ENCODE measurements around the gene TTYH2. TPM values are rescaled to one million over a fixed set of nuclear protein-coding genes. Genes with fewer than 3 reads are reported as not detected.

TTYH2 gene
- total RNA-seq, 1 donor from 2014 or later: 0.90 TPM

DNA sequence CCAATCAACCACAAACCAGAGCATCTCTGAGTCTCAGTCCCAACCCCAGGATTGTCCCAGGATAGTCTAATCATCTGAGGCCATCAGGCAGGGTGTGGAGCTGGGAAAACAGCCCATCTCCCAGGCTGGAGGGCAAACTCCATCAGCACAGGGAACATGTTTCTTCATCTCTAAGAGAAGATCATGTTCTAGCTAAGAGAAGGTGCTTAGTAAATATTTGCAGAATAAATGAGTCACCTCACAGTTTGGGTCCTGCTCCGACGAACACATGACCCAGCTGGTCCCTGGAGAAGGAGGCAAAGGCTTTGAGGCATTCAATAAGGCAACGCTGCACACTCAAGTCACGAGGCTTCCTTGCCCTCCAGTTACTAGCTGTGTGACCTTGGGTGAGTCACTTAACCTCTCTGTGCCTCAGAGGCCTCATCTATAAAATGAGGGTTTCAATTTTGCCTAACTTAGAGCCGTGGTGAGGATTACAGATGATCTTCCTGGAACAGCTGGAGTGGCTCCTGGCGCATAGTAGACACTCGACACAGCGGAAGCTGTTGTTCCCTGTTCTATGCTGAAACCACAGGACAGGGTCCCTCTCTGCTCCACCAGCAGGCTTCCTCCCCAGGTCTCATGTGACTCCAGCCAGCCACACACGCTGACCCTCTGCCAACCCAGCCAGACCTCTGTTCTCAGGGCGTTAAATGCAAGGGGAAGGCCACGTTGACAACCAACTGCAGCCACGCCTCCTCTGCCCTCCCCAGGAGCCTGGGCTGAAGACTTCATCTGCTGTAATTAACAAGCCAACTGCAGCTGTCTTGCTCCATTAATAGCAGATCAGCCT, 20.2 kb upstream of the TTYH2 start:
- no peak for DNase-seq (ENCODE audit: low read depth in 2 of 2)

DNA sequence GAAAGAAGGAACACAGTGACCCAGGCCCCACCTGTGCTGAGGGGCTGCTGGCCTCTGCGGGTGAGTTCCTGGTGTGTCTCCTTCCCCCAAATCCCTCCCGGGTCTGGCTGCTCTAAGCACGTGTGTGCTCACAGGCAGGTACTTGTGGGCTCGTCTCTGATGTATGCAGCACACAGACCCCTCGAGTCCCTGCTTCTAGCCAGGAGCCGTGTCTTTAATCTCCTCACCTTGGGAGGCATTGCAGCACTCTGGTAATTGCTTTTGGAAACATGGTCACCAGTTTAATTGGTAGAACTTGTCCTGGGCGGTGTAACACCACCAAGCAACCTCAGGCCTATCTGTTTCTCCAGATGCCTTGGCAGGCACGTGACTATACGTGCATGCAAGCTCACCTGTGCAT, 18.7 kb upstream of the TTYH2 start:
- DNase-seq (ENCODE audit: low read depth in 2 of 2): no peak

GRCh38 chr17:74196541-74197317, 16.6 kb upstream of the TTYH2 start:
- no peak for DNase-seq (ENCODE audit: low read depth in 2 of 2)

- DNase-seq (ENCODE audit: low read depth in 2 of 2): no peak
These were observed 15.6 kb upstream of the TTYH2 start for GRCh38 chr17:74197801-74198200.

- DNase-seq (ENCODE audit: low read depth in 2 of 2): no peak
These were observed 14.7 kb upstream of the TTYH2 start for GRCh38 chr17:74198694-74199093.

- peak in 1 of 2 donors; percentile 50 for DNase-seq (ENCODE audit: low read depth in 2 of 2)
These were observed 13.9 kb upstream of the TTYH2 start for GRCh38 chr17:74199306-74200092.

DNA sequence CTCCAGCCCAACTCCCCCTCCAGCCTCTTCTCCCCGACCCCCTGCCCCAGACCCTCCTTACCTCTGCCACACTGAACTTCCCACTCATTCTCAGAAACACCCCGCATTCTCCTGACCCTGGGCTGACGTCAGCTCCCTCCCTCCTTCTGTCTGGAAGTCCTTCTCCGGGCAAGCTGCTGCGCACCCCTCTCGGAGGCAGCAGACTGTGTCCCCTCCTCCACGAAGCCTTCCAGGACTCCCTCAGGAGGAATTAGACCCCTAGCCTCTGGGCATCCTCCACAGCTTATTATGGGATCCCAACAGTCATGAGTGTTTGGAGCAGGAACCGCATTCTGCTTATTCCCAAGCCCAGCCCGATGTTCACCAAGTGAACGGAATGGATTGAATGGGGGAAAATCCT, 13.3 kb upstream of the TTYH2 start:
- no peak for DNase-seq (ENCODE audit: low read depth in 2 of 2)

DNA sequence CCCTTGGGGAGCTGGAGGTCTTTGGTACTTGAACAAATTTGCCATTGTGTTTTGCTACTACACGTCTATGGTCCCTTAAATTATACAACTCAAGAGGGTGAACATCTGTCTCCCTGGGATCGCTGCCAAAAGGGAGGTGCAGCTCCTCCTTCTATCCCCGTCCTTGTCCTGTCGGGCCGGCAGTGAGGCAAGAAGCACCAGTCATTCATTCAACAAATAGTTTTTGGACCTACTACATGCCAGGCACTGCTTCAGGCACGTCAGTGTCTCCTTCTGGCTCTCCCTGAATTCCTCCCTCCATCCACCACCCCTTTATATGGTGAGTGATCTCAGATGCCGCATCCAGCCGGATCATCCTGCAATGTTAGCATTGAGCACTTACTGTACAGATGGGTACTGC, 12.1 kb upstream of the TTYH2 start:
- DNase-seq (ENCODE audit: low read depth in 2 of 2): no peak

DNA sequence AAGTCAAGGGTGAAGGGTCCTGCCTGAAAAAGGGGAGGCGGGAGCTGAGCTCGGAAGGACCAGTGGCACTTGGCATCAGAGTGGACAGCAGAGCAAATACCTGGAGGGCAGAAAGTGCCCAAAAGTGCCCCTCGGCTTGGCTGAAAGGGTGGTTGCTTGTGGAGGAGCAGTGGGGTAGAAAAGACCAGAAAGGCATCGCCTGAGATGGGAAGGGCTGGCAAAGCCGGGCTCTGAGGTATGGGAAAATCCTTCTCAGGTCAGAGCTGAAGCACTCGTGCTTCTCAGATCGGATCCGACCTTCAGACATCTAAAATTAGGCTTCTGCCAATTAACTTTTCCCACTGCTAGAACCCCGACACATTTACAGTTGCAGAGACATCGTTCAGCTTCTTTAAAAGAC, 11.4 kb upstream of the TTYH2 start:
- no peak for DNase-seq (ENCODE audit: low read depth in 2 of 2)

DNA sequence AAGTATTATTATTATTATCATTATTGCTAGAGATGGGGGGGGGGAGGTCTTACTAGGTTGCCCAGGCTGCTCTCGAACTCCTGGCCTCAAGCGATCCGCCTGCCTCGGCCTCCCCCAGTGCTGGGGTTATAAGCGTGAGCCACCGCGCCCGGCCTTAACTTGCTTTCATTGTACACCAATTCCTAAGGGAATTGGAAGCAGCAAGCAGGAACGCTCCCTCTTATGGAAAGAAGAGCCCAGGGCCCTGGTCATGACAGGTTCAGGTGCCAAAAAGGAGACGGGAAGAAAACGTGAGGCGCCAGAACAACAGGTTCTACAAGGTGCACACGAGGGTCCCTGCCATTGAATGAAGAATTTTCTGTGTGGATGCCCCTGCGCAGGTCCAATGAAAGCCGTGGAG, 10.4 kb upstream of the TTYH2 start:
- no peak for DNase-seq (ENCODE audit: low read depth in 2 of 2)

- peak; percentile 98 for DNase-seq (ENCODE audit: low read depth in 2 of 2)
These were observed 9.7 kb upstream of the TTYH2 start, which contains the start of gene RPL38 for GRCh38 chr17:74203439-74204240. Gene RPL38, plus strand, starts transcription at chr17:74203678. Its CDS starts 278 bp downstream, at chr17:74203956.

- no peak for DNase-seq (ENCODE audit: low read depth in 2 of 2)
These were observed 8.9 kb upstream of the TTYH2 start for GRCh38 chr17:74204474-74204873.

DNA sequence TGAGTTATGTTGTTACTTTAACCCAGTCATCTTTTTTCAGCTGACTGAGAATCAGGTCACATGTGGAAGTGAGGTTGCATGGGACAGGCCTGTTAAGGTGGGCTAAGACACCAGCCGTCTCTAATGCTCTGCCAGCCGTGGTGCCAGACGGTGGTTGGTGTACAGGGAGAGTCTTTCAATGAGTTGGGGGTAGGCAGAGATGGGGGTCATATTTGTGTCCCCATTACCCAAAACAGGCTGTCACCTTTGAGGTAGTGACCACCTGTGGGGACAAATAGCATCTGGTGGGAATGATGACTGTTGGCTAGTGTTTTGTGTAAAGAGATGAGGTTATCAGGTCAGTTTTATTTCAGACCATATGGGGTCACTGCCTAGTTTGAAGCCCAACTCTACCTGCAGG, 8.1 kb upstream of the TTYH2 start:
- DNase-seq (ENCODE audit: low read depth in 2 of 2): no peak

DNA sequence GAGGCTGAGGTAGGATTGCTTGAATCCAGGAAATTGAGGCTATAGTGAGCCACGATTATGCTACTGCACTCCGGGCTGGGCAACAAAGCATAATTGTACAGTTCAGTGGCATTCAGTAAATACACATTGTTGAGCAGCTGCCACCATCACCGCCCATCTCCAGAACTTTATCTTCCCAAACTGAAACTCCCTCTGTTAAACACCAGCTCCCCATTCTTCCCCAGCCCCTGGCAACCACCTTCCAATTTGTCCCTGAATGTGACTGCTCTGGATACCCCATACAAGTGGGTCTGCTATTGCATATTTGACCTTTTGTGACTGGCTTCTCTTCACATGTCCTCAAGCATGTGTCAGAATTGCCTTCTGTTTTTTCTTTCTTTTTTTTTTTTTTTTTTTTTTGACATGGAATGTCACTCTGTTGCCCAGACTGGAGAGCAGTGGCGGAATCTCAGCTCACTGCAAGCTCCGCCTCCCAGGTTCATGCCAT, 7.0 kb upstream of the TTYH2 start:
- DNase-seq (ENCODE audit: low read depth in 2 of 2): no peak

GRCh38 chr17:74210191-74211140, 2.9 kb upstream of the TTYH2 start:
- DNase-seq (ENCODE audit: low read depth in 2 of 2): peak; percentile 40 to 73

- DNase-seq (ENCODE audit: low read depth in 2 of 2): no peak
These were observed 2.0 kb upstream of the TTYH2 start for GRCh38 chr17:74211141-74211911.

GRCh38 chr17:74211912-74212208, 1.5 kb upstream of the TTYH2 start:
- no peak for DNase-seq (ENCODE audit: low read depth in 2 of 2)

GRCh38 chr17:74212209-74212912, 1.0 kb upstream of the TTYH2 start:
- no peak for DNase-seq (ENCODE audit: low read depth in 2 of 2)

Measured in dermis microvascular lymphatic vessel endothelial cell (primary cell).